ENCODE measurements around the gene APOBEC3C. TPM values are rescaled to one million over a fixed set of nuclear protein-coding genes. Genes with fewer than 3 reads are reported as not detected.
"Not testable (repeated sequence)": the region's sequence is repeated elsewhere in the genome, so short reads cannot be mapped to it uniquely, and the experiment has no call there.

Gene APOBEC3C
- total RNA-seq, 1 donor from 2014 or later: 9.5 TPM

- Mint-ChIP-seq H3K4me1 (no peaks in the 10 kb centered on the region), H3K9me3 (no peaks in the 10 kb centered on the region), H3K27me3 (ENCODE audit: low read depth) (no peaks in the 10 kb centered on the region), H3K4me3 (no peak overlapping the region), H3K27ac (ENCODE audit: unreplicated experiment) (no peak overlapping the region), H3K36me3 (ENCODE audit: low read depth) (no peaks in the 10 kb centered on the region)
- DNase-seq (ENCODE audit: low read depth, low spot score): no peak
- no peak for TF ChIP-seq CTCF (conservative IDR thresholded peaks at IDR 0.05)
These were observed 13.7 kb downstream of the APOBEC3C start for GRCh38 chr22:39027717-39028116.

GRCh38 chr22:39028281-39028680 lies 14.2 kb downstream of the APOBEC3C start:
- Mint-ChIP-seq H3K9me3 (no peaks in the 10 kb centered on the region), H3K4me1 (no peaks in the 10 kb centered on the region), H3K36me3 (ENCODE audit: low read depth) (no peaks in the 10 kb centered on the region), H3K4me3 (no peak overlapping the region), H3K27me3 (ENCODE audit: low read depth) (no peaks in the 10 kb centered on the region), H3K27ac (ENCODE audit: unreplicated experiment) (no peak overlapping the region)
- TF ChIP-seq CTCF (conservative IDR thresholded peaks at IDR 0.05): no peak
- no peak for DNase-seq (ENCODE audit: low read depth, low spot score)

GRCh38 chr22:39029227-39029626 lies 15.2 kb downstream of the APOBEC3C start:
- no peak overlapping the region for H3K27ac Mint-ChIP-seq (ENCODE audit: unreplicated experiment)
- no peak for TF ChIP-seq CTCF (conservative IDR thresholded peaks at IDR 0.05)
- no peak for DNase-seq (ENCODE audit: low read depth, low spot score)
- no peak overlapping the region for H3K4me3 Mint-ChIP-seq
- no peaks in the 10 kb centered on the region for H3K9me3 Mint-ChIP-seq
- no peaks in the 10 kb centered on the region for H3K27me3 Mint-ChIP-seq (ENCODE audit: low read depth)
- H3K36me3 Mint-ChIP-seq (ENCODE audit: low read depth): no peaks in the 10 kb centered on the region
- H3K4me1 Mint-ChIP-seq: no peaks in the 10 kb centered on the region

- no peak for TF ChIP-seq CTCF (conservative IDR thresholded peaks at IDR 0.05)
- no peak for DNase-seq (ENCODE audit: low read depth, low spot score)
- Mint-ChIP-seq H3K9me3 (no peaks in the 10 kb centered on the region), H3K4me3 (no peak overlapping the region), H3K36me3 (ENCODE audit: low read depth) (no peaks in the 10 kb centered on the region), H3K27ac (ENCODE audit: unreplicated experiment) (no peak overlapping the region), H3K4me1 (no peaks in the 10 kb centered on the region), H3K27me3 (ENCODE audit: low read depth) (no peaks in the 10 kb centered on the region)
These were observed 16.6 kb downstream of the APOBEC3C start for GRCh38 chr22:39030705-39031104.

GRCh38 chr22:39031434-39032295 lies 17.6 kb downstream of the APOBEC3C start:
- not testable (repeated sequence) for H3K27ac Mint-ChIP-seq (ENCODE audit: unreplicated experiment); DNase-seq (ENCODE audit: low read depth, low spot score); H3K4me1 Mint-ChIP-seq; H3K27me3 Mint-ChIP-seq (ENCODE audit: low read depth); H3K36me3 Mint-ChIP-seq (ENCODE audit: low read depth); H3K9me3 Mint-ChIP-seq; H3K4me3 Mint-ChIP-seq

GRCh38 chr22:39037071-39037470 lies 23.0 kb downstream of the APOBEC3C start:
- not testable (repeated sequence) for DNase-seq (ENCODE audit: low read depth, low spot score); H3K27ac Mint-ChIP-seq (ENCODE audit: unreplicated experiment); H3K9me3 Mint-ChIP-seq; H3K4me3 Mint-ChIP-seq; H3K27me3 Mint-ChIP-seq (ENCODE audit: low read depth); H3K36me3 Mint-ChIP-seq (ENCODE audit: low read depth)
- H3K4me1 Mint-ChIP-seq: peaks cover 28% of the 10 kb centered on the region

All from neural crest cell (in vitro differentiated cells).